Epidermal melanocyte (primary cell): Measurements from ENCODE around the gene PWP2.
"Not testable (repeated sequence)": the region's sequence is repeated elsewhere in the genome, so short reads cannot be mapped to it uniquely, and the experiment has no call there.

Experiments used
- DNase-seq: peaks from one replicate; pipeline ENCODE4 v3.0.0; 2011; ENCODE audit warnings: low spot score; ENCODE audit not compliant: insufficient read length

Gene PWP2

DNA sequence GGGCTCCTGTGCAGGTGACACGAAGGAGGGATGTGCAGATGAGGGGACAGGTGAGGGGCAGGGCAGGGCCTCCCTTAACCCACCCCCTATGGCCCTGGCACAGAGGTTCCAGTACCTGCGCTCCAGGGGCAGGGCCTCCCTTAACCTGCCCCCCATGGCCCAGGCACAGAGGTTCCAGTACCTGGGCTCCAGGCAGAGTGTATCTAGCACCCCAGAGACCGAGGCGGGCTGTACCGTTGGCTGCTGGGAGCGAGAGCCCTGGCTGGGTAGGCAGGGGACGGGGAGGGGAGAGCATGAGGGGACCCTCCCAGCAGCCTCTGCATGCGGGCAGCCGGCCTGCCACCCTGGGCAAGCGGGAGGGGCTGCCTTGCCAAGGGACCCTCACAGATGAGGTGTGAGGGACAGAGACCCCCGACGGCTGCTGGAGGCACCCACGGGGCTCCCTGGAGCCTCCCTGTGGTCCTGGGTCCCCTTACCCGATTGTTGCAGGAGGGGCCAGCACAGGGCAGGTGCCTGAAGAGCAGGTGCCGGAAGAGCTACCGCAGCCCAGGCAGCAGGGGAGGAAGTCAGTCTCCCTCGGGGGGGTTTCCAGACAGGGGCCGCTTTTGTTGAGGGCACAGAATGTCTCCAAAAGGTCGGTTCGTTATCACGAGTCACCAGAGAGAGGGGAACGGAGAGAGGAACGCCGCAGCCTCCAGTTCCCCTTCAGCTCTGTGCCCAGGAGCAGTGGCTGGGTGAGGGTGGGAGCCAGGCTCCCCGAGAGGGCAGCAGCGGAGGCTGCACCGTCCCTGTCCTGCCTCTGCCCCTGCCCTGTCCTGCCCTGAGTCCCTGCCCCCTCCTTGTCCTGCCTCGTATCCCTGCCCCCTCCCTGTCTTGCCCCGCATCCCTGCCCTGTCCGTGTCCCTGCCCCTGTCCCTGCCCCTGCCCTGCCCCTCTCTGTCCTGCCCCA is 52.4 kb downstream of the PWP2 start:
- DNase-seq = not testable (repeated sequence)

DNA sequence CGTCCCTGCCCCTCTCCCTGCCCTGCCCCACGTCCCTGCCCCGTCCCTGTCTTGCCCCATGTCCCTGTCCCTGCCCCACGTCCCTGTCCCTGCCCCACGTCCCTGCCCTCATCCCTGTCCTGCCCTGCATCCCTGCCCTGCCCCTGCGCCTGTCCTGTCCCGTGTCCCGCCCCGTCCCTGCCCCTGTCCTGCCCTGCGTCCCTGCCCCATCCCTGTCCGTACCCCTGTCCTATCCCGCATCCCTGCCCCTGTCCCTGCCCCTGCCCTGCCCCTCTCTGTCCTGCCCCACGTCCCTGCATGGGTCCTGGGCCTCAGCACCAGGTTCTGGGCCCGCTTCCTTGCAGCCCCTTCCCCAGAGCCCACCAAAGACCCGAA is 53.1 kb downstream of the PWP2 start:
- not testable (repeated sequence) for DNase-seq

- DNase-seq = not testable (repeated sequence)
Measured at GRCh38 chr21:44160821-44161220, 53.6 kb downstream of the PWP2 start.

DNA sequence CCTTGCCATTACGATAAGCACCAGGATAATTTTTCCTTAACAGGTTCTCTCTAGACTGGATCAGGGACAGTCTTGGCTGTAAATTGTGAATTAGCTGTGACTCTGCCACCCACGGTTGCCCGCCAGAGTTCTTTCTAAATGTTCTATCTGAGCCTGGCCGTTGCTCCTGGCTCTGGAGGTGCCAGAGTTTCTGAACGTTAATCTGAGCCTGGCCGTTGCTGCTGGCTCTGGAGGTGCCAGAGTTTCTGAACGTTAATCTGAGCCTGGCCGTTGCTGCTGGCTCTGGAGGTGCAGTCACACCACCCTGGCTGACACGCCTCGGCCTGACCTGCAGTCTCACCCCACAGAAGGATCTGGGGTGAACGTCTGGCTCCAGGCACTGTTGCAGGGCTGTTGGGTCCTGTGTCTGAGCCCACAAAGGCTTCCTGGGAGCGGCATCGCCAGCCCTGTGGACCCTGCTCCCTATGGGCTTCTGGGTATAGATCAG is 56.0 kb downstream of the PWP2 start:
- DNase-seq = not testable (repeated sequence)

- not testable (repeated sequence) for DNase-seq
Measured at GRCh38 chr21:44165933-44166332, 58.7 kb downstream of the PWP2 start.

DNA sequence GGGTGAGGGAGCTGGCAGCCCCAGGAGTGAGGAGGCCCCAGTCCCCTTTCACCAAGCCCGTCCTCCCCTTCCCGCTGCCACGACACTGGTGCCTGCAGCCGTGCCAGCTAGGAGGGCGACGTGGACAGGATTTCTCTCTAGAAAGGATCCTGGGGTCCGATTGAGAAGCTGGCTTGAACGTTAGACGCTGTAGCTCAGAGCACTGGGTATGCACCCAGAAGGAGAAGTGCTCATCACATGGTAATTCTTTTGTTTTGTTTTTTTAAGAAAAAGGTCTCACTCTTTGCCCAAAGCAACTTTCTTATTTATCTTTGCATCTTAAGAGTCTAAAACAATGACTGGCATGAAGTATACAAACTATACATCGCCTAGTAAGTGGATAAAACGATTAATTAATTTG is 60.3 kb downstream of the PWP2 start:
- not testable (repeated sequence) for DNase-seq

- DNase-seq = not testable (repeated sequence)
Measured at GRCh38 chr21:44170326-44170725, 63.1 kb downstream of the PWP2 start.

DNA sequence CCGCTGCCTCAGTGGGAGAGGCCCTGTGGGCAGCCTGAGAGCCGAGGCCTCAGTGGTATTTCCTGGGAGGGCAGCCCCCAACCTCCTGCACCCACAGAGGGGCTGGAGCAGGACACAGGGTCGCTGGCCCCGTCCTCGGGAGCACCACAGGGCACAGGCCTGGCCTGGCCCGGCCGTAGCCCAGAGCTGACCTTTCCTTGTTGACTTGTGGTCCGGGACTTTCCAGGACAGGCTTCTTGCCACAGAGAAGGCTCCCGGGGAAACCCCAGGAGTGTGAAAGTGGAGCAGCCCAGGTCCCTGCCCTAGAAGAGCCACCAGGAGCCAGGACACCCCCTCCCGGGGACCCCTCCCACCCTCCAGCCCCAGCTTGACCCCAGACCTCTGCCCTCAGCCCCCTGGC is 63.7 kb downstream of the PWP2 start:
- DNase-seq = not testable (repeated sequence)

DNA sequence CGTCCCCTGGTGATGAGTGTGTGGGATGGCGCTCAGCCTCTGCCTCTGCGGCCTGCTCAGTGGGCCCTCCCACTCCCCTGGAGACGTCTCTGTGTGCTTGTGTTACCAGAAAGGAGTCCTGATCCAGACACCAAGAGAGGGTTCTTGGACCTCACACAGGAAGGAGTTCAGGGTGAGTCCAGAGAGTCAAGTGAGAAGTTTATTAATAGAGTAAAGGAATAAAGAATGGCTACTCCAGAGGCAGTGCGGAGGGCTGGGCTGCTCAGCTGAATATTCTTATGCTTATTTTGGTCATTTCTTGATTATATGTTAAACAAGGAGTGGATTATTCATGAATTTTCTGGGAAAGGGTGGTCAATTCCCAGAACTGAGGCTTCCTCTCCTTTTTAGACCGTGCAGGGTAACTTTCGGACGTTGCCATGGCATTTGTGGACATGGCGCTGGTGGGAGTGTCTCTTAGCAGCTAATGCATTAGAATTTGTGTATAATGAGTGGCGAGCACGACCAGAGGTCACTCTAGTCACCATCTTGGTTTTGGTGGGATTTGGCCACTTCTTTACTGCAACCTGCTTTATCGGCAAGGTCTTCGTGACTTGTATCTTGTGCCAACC is 64.9 kb downstream of the PWP2 start:
- not testable (repeated sequence) for DNase-seq

DNA sequence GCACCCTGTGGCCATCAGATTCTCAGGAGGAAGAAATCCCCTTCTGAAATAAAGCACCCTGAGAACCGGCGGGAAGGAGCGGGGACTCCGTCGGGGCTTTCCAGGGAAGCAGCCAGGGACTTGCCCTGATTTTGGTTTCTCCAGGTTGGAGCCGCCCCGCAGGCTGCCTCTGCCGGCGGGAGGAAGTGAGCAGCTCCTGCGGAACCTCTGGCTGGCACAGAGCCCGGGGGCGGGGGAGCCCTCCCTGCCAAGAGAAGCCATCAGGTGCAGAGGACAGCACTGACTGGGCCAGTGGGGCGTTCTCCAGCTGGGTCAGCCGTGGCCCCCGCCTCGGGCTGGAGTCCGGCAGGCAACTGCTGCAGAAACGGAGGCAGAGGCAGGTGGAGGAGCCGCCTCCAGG is 65.5 kb downstream of the PWP2 start:
- DNase-seq = not testable (repeated sequence)

GRCh38 chr21:44175189-44175588 is 68.0 kb downstream of the PWP2 start:
- not testable (repeated sequence) for DNase-seq

- not testable (repeated sequence) for DNase-seq
Measured at GRCh38 chr21:44176127-44176526, 68.9 kb downstream of the PWP2 start.
